OCI-LY1 (cell line): Measurements from ENCODE around the gene ADPRM.

Experiments used
- H2AFZ ChIP-seq: fragments of 200-600 bp; sonication (generic), shearing (Covaris generic); 2 replicates; pipeline ENCODE4 v1.6.0; 2014; ENCODE audit warnings: antibody characterized with exemption, mild to moderate bottlenecking, low read length
- H3F3A ChIP-seq: fragments of 200-600 bp; sonication (generic), shearing (Covaris generic); 2 replicates; pipeline ENCODE4 v1.6.0; 2014; ENCODE audit warnings: mild to moderate bottlenecking, antibody characterized with exemption, low read length, moderate library complexity; ENCODE audit not compliant: insufficient read depth
- H3K27ac ChIP-seq: fragments of 200-600 bp; sonication (generic); 2 replicates; pipeline ENCODE4 v1.5.1; 2014; ENCODE audit warnings: low read length, mixed run types, mild to moderate bottlenecking, low read depth; ENCODE audit not compliant: poor library complexity, severe bottlenecking
- H3K27me3 ChIP-seq: fragments of 200-600 bp; sonication (generic); 2 replicates; pipeline ENCODE4 v1.6.0; 2014; ENCODE audit warnings: antibody characterized with exemption, mild to moderate bottlenecking, low read length, moderate library complexity; ENCODE audit not compliant: insufficient read depth
- H3K36me3 ChIP-seq: fragments of 200-600 bp; sonication (generic); 2 replicates; pipeline ENCODE4 v1.6.1; 2014; ENCODE audit warnings: mild to moderate bottlenecking, antibody characterized with exemption, low read length, moderate library complexity, mixed read lengths; ENCODE audit not compliant: insufficient read depth
- H3K4me1 ChIP-seq: fragments of 200-600 bp; sonication (generic); 2 replicates; pipeline ENCODE4 v1.5.1; 2014; ENCODE audit warnings: mild to moderate bottlenecking, low read length, moderate library complexity; ENCODE audit not compliant: insufficient read depth, severe bottlenecking
- H3K4me2 ChIP-seq: fragments of 200-600 bp; sonication (generic), shearing (Covaris generic); 2 replicates; pipeline ENCODE4 v1.6.1; 2014; ENCODE audit warnings: low read length
- H3K4me3 ChIP-seq: fragments of 200-600 bp; sonication (generic); 2 replicates; pipeline ENCODE4 v1.5.1; 2014; ENCODE audit warnings: low read length, low read depth, mild to moderate bottlenecking, mixed read lengths; ENCODE audit not compliant: poor library complexity, severe bottlenecking
- H3K79me2 ChIP-seq: fragments of 200-600 bp; shearing (Covaris generic); 2 replicates; pipeline ENCODE4 v1.6.1; 2016; ENCODE audit warnings: mixed run types, low read length, mixed read lengths; ENCODE audit not compliant: insufficient read depth
- H3K9ac ChIP-seq: fragments of 200-600 bp; sonication (generic), shearing (Covaris generic); 2 replicates; pipeline ENCODE4 v1.6.1; 2014; ENCODE audit warnings: mild to moderate bottlenecking, low read length, mixed read lengths
- H3K9me2 ChIP-seq: fragments of 200-600 bp; sonication (generic), shearing (Covaris generic); 2 replicates; pipeline ENCODE4 v1.6.1; 2014; ENCODE audit warnings: low read depth, mild to moderate bottlenecking, low read length, mixed read lengths
- H3K9me3 ChIP-seq: fragments of 200-600 bp; shearing (Covaris generic); 2 replicates; pipeline ENCODE4 v1.6.1; 2014; ENCODE audit warnings: low read length, mixed read lengths
- H4K20me1 ChIP-seq: fragments of 200-600 bp; sonication (generic), shearing (Covaris generic); 2 replicates; pipeline ENCODE4 v1.6.0; 2016; ENCODE audit warnings: mild to moderate bottlenecking, low read length; ENCODE audit not compliant: insufficient read depth
- EZH2 ChIP-seq: fragments of 200-600 bp; sonication (generic), shearing (Covaris generic); IDR thresholded peaks from 2 replicates; pipeline ENCODE4 v1.8.0; 2017; ENCODE audit warnings: borderline replicate concordance, mixed run types, mild to moderate bottlenecking, antibody characterized with exemption, low read length, moderate library complexity, mixed read lengths
- TF ChIP-seq, protein P1 (sequence below): fragments of 200-600 bp; sonication (generic), shearing (Covaris generic); IDR thresholded peaks from 2 replicates; pipeline ENCODE4 v1.5.1; 2017; ENCODE audit warnings: mild to moderate bottlenecking, antibody characterized with exemption, low read length, moderate library complexity, mixed read lengths

Gene ADPRM, protein sequence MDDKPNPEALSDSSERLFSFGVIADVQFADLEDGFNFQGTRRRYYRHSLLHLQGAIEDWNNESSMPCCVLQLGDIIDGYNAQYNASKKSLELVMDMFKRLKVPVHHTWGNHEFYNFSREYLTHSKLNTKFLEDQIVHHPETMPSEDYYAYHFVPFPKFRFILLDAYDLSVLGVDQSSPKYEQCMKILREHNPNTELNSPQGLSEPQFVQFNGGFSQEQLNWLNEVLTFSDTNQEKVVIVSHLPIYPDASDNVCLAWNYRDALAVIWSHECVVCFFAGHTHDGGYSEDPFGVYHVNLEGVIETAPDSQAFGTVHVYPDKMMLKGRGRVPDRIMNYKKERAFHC

DNA sequence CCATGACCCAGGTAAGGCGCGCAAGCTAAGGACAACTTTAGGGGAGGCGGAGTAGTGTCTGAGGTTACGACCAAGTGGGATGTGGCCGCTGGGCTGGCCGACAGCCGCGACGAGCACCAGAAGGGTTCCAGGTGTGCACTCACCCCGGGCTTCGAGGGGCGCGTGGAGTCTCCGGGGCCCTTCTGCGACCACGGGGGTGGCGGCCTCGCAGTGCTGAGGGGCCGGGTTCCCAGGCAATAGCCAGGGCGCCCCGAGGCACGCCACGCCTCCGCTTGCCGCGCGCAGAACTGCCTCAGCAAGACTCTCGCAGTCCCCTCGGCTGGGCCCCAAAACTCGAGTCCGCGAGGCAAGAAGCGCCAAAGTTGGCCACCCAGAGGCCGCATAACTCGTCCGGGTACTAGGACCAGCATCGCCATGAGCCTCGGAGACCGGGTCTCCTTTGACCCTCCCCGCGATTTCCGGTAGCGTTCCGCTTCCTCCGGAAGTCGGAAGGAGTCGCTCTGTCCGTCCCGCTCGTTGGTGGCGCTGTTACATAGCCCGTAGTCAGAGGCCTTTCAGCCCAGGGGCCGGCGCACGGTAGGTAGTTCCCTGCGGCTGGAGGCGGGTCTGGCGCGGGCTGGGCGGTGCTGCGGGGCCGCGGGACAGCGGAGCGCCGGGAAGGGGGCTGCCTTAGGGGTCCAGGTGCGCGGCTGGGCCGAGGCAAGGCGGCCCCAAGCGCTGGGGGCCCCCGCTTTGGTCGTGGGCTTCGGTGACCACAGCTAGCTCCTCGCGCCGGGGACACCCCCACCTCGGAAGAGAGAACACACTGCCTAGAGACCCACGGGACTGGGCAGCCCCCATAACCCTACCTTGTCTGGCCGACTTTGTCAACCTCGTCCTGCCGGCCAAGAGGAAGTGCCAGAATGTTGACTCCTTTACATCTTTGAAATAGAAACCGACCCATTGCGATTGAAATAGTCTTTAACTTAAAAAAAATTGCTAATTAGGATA, at the start of gene ADPRM, which contains the start of gene SCO1:
TSS of gene ADPRM (plus strand) at position 503 of the 990 bp plus-strand sequence. CDS start 7,333 bp downstream, outside the sequence.
TSS of gene SCO1 (minus strand) at position 442 of the 990 bp plus-strand sequence. CDS start at position 416, 26 bp downstream.
- Histone ChIP-seq H3K4me1 (peaks cover 32% of the 10 kb centered on the region), H3K9ac (peak within 1 kb of the TSS; percentile 90), H3K27ac (peak within 1 kb of the TSS; percentile 80), H3K27me3 (no peaks in the 10 kb centered on the region), H4K20me1 (no peaks in the 10 kb centered on the region), H3K9me2 (no peaks in the 10 kb centered on the region), H3F3A (no peaks in the 10 kb centered on the region), H3K4me3 (peak within 1 kb of the TSS; percentile 83), H2AFZ (0 out of 2 replicates have a peak within 1 kb of the TSS, but pooled peaks have one; percentile 42), H3K36me3 (peaks cover 32% of the 10 kb centered on the region), H3K9me3 (no peaks in the 10 kb centered on the region), H3K79me2 (peaks cover 44% of the 10 kb centered on the region), H3K4me2 (peak within 1 kb of the TSS; percentile 99)
- no peak for TF ChIP-seq EZH2
- TF ChIP-seq, protein P1, sequence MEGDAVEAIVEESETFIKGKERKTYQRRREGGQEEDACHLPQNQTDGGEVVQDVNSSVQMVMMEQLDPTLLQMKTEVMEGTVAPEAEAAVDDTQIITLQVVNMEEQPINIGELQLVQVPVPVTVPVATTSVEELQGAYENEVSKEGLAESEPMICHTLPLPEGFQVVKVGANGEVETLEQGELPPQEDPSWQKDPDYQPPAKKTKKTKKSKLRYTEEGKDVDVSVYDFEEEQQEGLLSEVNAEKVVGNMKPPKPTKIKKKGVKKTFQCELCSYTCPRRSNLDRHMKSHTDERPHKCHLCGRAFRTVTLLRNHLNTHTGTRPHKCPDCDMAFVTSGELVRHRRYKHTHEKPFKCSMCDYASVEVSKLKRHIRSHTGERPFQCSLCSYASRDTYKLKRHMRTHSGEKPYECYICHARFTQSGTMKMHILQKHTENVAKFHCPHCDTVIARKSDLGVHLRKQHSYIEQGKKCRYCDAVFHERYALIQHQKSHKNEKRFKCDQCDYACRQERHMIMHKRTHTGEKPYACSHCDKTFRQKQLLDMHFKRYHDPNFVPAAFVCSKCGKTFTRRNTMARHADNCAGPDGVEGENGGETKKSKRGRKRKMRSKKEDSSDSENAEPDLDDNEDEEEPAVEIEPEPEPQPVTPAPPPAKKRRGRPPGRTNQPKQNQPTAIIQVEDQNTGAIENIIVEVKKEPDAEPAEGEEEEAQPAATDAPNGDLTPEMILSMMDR, result peak; percentile 28

DNA sequence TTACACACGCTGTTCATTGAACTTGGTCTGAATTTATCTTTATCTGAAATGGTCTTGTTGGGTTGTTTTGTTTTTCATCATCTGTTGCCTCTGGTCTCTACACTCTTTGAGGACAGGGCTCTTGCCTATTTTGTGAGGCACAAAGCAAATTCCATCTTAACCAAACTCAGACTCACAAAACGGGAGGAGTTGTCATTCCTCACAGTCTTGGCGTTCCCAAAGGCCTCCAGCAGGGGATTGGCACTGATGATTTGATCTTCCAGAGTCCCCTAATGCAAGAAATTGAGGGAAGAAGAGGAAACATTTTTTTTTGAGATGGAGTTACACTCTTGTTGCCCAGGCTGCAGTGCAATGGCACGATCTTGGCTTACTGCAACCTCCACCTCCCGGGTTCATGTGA, 49.0 kb upstream of the ADPRM start:
- no peak overlapping the region for H3K4me3 ChIP-seq
- no peak overlapping the region for H3K4me2 ChIP-seq
- no peak overlapping the region for H2AFZ ChIP-seq
- no peaks in the 10 kb centered on the region for H3K9me3 ChIP-seq
- H3K36me3 ChIP-seq, result no peaks in the 10 kb centered on the region
- H3K4me1 ChIP-seq, result no peaks in the 10 kb centered on the region
- TF ChIP-seq, protein P1, result no peak
- TF ChIP-seq EZH2, result no peak
- no peaks in the 10 kb centered on the region for H3K9me2 ChIP-seq
- H3K9ac ChIP-seq, result no peak overlapping the region
- no peaks in the 10 kb centered on the region for H3K79me2 ChIP-seq
- H3F3A ChIP-seq, result no peaks in the 10 kb centered on the region
- no peaks in the 10 kb centered on the region for H3K27me3 ChIP-seq
- H3K27ac ChIP-seq, result no peak overlapping the region
- H4K20me1 ChIP-seq, result no peaks in the 10 kb centered on the region

DNA sequence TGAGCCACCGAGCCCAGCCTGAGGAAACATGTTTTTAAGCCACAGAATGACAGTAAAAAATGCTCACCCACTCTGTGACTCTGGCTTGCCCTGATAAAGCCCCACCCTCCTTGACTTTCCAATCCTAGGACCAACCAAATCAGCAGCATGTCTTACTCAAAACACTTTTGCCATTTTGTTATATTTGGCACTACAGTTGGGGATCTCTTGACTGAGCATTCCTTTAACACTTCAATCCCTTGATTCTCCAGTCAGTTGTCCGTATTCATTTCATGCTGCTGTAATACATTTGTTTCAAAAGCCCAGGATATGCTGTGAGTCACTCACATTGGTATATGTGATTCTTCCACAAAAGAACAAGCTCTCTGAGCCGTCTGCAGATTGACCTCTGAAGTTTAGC, 48.4 kb upstream of the ADPRM start:
- no peak for TF ChIP-seq EZH2
- TF ChIP-seq, protein P1, result no peak
- H3K4me2 ChIP-seq, result no peak overlapping the region
- H3K27ac ChIP-seq, result no peak overlapping the region
- no peaks in the 10 kb centered on the region for H3K27me3 ChIP-seq
- H4K20me1 ChIP-seq, result no peaks in the 10 kb centered on the region
- H3K9me2 ChIP-seq, result no peaks in the 10 kb centered on the region
- H3K9ac ChIP-seq, result no peak overlapping the region
- no peaks in the 10 kb centered on the region for H3K79me2 ChIP-seq
- no peaks in the 10 kb centered on the region for H3K4me1 ChIP-seq
- H3K36me3 ChIP-seq, result no peaks in the 10 kb centered on the region
- H3K4me3 ChIP-seq, result no peak overlapping the region
- no peaks in the 10 kb centered on the region for H3K9me3 ChIP-seq
- H3F3A ChIP-seq, result no peaks in the 10 kb centered on the region
- H2AFZ ChIP-seq, result no peak overlapping the region
